Thoracic aorta (tissue), 2 donors: ENCODE results near the gene TEX261. TPM values are rescaled to one million over a fixed set of nuclear protein-coding genes. Genes with fewer than 3 reads are reported as not detected.
"Not testable (repeated sequence)": the region's sequence is repeated elsewhere in the genome, so short reads cannot be mapped to it uniquely, and the experiment has no call there.

Source experiments
- ATAC-seq: fragments of 150-250 bp; one replicate; pipeline ENCODE4 v1.8.0; 2017; ENCODE audit warnings: low read depth; ENCODE audit not compliant: insufficient number of reproducible peaks, low FRiP score
- DNase-seq: peaks from one replicate; pipeline ENCODE4 v3.0.0-alpha.2; 2020; ENCODE audit warnings: low spot score
- H3K27ac ChIP-seq, 2 donors: fragments of 200-600 bp; sonication (generic); 1 replicate in 1 of 2; 2 replicates in 1 of 2; pipeline ENCODE4 v1.5.1; 2016; ENCODE audit warnings: mild to moderate bottlenecking in 2 of 2, moderate library complexity in 2 of 2
- H3K27me3 ChIP-seq: fragments of 200-600 bp; sonication (generic); replicated peaks from 2 replicates; pipeline ENCODE4 v1.6.0; 2016; ENCODE audit warnings: mild to moderate bottlenecking; ENCODE audit not compliant: insufficient read depth
- H3K36me3 ChIP-seq: fragments of 200-600 bp; sonication (generic); one replicate; pipeline ENCODE4 v1.5.1; 2016
- H3K4me1 ChIP-seq, 2 donors: fragments of 200-600 bp; sonication (generic); 1 replicate in 1 of 2; 2 replicates in 1 of 2; pipeline versions ENCODE4 v1.5.1 to v1.6.0; 2016; ENCODE audit warnings: low read depth in 2 of 2, mild to moderate bottlenecking in 1 of 2; ENCODE audit not compliant: control insufficient read depth in 1 of 2
- H3K4me3 ChIP-seq: fragments of 200-600 bp; sonication (generic); 2 replicates; pipeline ENCODE4 v1.5.1; 2016; ENCODE audit warnings: mild to moderate bottlenecking
- H3K9me3 ChIP-seq: fragments of 200-600 bp; sonication (generic); 2 replicates; pipeline ENCODE4 v1.5.1; 2016
- total RNA-seq, 2 donors: library from RNA; depleted of rRNA; stranded (reverse); fragments of >200 nt; gene quantifications; one replicate each; pipeline versions ENCODE4 v1.1.0 to v1.2.3, GENCODE V29; 2016
- TF ChIP-seq, protein P1 (sequence below): fragments of 200-600 bp; sonication (generic); IDR thresholded peaks from one replicate; pipeline ENCODE4 v1.5.1; 2019; ENCODE audit warnings: antibody characterized with exemption

TEX261 gene
- 10 to 100 TPM; 35.9 to 45.1 TPM for total RNA-seq

DNA sequence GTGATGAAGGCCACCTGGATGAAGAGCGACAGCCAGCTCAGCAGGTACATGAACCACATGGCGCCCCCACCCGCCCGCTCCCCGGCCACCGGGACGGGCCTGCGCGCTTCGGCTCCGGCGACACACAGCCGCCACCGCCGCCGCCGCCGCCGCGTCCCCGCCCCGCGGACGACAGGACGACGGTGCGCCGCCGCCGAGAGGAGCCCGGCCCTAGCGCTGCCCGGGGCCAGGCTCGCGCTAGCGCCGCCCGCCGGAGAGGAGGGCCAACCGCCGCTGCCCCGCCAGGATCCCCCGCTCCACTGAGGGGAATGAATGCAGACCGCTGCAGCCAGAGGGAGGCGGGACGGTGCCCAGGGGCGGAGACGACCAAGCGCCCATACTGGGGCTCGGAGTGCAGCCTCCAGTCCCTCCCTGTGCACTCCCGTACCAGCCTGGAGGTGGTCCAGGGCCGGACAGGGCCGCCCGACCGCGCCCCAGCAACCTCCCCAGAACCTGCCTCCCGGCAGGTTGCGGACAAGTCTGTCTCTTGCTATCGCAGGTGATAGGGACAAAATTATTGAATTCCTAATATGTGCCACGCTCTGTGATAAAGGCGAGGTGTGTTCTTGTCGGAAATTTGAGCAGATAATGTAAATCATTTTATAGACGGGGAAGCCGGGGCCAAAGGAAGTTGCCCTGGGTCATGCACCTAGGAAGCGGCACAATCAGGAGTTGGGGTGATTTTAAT is at the start of gene TEX261:
Gene TEX261, minus strand, starts transcription at position 175 of the 727 bp plus-strand sequence. Its CDS starts 116 bp downstream, at position 59.
- H3K9me3 ChIP-seq: no peaks in the 10 kb centered on the region
- H3K27ac ChIP-seq: peak within 1 kb of the TSS; percentile 75 to 80
- ATAC-seq (peak; percentile 84), DNase-seq (peak; percentile 55)
- H3K4me3 ChIP-seq: peak within 1 kb of the TSS; percentile 94
- H3K4me1 ChIP-seq: peaks cover 13 to 35% of the 10 kb centered on the region in 2 donors
- H3K36me3 ChIP-seq: peaks cover 15% of the 10 kb centered on the region
- TF ChIP-seq, protein P1, sequence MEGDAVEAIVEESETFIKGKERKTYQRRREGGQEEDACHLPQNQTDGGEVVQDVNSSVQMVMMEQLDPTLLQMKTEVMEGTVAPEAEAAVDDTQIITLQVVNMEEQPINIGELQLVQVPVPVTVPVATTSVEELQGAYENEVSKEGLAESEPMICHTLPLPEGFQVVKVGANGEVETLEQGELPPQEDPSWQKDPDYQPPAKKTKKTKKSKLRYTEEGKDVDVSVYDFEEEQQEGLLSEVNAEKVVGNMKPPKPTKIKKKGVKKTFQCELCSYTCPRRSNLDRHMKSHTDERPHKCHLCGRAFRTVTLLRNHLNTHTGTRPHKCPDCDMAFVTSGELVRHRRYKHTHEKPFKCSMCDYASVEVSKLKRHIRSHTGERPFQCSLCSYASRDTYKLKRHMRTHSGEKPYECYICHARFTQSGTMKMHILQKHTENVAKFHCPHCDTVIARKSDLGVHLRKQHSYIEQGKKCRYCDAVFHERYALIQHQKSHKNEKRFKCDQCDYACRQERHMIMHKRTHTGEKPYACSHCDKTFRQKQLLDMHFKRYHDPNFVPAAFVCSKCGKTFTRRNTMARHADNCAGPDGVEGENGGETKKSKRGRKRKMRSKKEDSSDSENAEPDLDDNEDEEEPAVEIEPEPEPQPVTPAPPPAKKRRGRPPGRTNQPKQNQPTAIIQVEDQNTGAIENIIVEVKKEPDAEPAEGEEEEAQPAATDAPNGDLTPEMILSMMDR: peak; percentile 55
- H3K27me3 ChIP-seq: no peaks in the 10 kb centered on the region

DNA sequence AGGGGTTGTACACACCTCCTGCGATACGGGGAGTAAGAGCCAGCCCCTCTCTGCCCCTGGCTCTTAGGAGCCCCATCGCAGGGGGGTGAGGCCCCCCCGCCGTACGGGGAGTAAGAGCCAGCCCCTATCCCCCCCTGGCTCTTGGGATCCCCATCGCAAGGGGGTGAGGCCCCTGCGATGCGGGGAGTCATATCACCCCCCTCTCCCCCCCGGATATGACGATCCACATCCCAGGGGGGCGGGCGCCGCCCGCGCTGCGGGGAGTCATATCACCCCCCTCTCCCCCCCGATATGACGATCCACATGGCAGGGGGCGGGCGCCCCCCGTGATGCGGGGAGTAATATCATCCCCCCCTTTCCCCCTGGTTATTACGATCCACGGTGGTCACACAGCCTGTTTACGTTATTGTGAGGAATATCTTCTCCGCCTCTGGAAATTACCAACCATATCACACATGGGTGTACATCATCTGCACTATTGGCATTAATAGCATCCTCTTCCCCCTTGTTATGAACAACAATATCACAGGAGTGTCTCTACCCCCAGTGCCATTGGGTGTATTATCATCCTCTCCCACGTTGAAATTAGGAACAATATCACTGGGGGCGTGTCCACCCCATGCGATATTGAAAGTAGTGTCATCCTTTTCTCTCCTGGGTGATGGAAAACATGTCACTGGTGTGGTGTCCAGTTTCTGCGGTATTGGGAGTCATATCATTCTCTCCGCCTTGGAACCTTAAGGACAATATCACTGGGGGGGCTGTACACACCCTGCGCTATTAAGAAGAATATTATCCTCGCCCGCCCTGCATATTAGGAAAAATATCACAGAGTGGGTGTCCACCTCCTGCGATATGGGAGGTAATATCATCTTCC is 49.1 kb upstream of the TEX261 start:
- ATAC-seq: no peak
- H3K4me1 ChIP-seq: no peaks in the 10 kb centered on the region
- H3K36me3 ChIP-seq: no peaks in the 10 kb centered on the region
- TF ChIP-seq, protein P1: no peak
- no peak overlapping the region for H3K4me3 ChIP-seq
- no peaks in the 10 kb centered on the region for H3K27me3 ChIP-seq
- no peak overlapping the region for H3K27ac ChIP-seq
- DNase-seq: no peak
- H3K9me3 ChIP-seq: no peaks in the 10 kb centered on the region

DNA sequence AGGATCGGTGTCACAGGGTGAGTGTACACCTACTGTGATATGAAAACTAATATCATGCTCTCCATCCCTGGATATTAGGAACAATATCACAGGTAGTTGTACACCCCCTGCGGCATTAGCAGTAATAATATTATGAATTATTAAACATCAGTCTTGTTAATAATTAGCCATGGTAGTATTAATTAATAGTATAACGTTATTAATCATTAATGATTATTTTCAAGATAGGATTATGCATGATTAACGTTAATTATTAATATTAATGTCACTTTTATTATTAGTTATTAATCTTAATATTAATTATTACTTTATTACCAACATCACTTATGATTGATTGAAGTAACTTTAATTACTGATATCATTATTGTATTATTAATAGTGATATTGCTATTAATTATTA is 47.6 kb upstream of the TEX261 start:
- TF ChIP-seq, protein P1: no peak
- Histone ChIP-seq H3K9me3 (no peaks in the 10 kb centered on the region), H3K36me3 (no peaks in the 10 kb centered on the region), H3K27ac (no peak overlapping the region), H3K4me3 (no peak overlapping the region), H3K4me1 (no peaks in the 10 kb centered on the region), H3K27me3 (no peaks in the 10 kb centered on the region)
- DNase-seq (no peak), ATAC-seq (no peak)

GRCh38 chr2:71036296-71036695 is 41.6 kb upstream of the TEX261 start:
- H3K27ac ChIP-seq, ATAC-seq, H3K4me3 ChIP-seq, H3K9me3 ChIP-seq, H3K36me3 ChIP-seq, H3K27me3 ChIP-seq, H3K4me1 ChIP-seq, DNase-seq: not testable (repeated sequence)

DNA sequence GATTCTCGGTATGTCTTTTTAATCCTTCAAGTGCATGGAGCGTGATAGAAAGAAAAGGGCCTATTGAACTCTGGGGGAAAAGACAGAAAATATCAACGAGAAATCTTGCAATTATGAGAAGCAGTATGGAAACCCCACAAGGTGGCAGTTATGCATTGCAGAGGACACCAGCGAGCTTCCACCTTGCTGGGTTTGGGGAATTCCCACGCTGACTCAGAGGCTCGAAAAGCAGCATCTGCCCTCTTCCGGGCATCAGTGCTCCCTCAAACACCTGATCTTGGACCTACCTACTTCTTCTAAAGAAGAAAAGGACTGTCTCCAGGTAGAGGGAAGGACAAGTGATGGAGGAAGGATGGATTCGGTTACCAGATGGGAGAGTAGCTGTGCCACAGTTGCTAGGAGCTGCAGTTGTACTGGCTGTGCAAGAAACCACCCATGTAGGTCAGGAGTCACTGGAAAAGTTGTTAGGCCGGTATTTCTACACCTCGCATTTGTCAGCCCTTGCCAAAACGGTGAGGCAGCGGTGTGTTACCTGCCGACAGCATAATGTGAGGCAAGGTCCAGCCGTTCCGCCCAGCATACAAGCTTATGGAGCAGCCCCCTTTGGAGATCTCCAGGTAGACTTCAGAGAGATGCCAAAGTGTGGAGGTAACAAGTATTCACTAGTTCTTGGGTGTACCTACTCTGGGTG is 29.0 kb upstream of the TEX261 start:
- ATAC-seq, DNase-seq, H3K27ac ChIP-seq, H3K4me3 ChIP-seq, H3K4me1 ChIP-seq, H3K36me3 ChIP-seq, H3K27me3 ChIP-seq, H3K9me3 ChIP-seq: not testable (repeated sequence)

- not testable (repeated sequence) for DNase-seq, ATAC-seq, H3K27ac ChIP-seq, H3K27me3 ChIP-seq, H3K4me3 ChIP-seq, H3K9me3 ChIP-seq, H3K4me1 ChIP-seq, H3K36me3 ChIP-seq
Measured at GRCh38 chr2:71021394-71021793, 26.7 kb upstream of the TEX261 start.

DNA sequence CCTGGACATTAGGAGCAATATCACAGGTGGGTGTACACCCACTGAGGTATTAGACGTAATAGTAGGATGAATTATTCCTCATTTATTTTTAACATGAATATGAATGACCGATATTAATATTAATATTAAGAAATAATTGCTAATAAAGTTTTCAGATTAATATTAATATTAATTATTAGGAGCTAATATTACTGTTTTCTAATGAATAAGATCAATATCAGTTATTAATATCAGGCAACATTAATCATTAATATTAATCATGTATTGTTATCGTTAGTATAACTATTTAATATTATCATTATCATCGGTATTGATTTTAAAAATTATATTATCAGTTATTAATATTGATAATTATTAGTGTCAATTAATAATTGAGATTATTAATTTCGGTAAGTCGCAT is 25.3 kb upstream of the TEX261 start:
- H3K27ac ChIP-seq, ATAC-seq, H3K4me1 ChIP-seq, H3K36me3 ChIP-seq, DNase-seq, H3K9me3 ChIP-seq, H3K27me3 ChIP-seq, H3K4me3 ChIP-seq: not testable (repeated sequence)
